IMR-90 (cell line): Measurements from ENCODE around the gene BNIP5. TPM values are rescaled to one million over a fixed set of nuclear protein-coding genes. Genes with fewer than 3 reads are reported as not detected.

ENCODE experiments used
- ATAC-seq: fragments of 200-7000 bp; cut with Tn5 transposase; 2 replicates; pipeline ENCODE4 v1.9.1; 2020; ENCODE audit warnings: low read depth, mild to moderate bottlenecking, moderate library complexity
- BruUV-seq: library from RNA; stranded (reverse); fragments of 400-500 nt; replicated peaks from 2 replicates; lab custom pipeline; 2021; lab: Mats Ljungman, UMichigan
- CTCF ChIA-PET: fragments of 300-600 bp; formaldehyde crosslinking; extraction: SDS; loops from one replicate; lab custom pipeline; 2021; ENCODE audit warnings: antibody characterized with exemption; lab: Yijun Ruan, JAX
- POLR2A ChIA-PET: fragments of 300-600 bp; sonication (Branson Sonifier 250); formaldehyde crosslinking; loops from one replicate; lab custom pipeline; 2022; ENCODE audit warnings: antibody characterized with exemption; ENCODE audit not compliant: unreplicated experiment; lab: Charles Lee
- DNase-seq: peaks from one replicate; pipeline ENCODE4 v3.0.0; 2013
- H2AFZ ChIP-seq: replicated peaks from 2 replicates; pipeline ENCODE3; 2013; ENCODE audit warnings: low read length, mild to moderate bottlenecking; ENCODE audit not compliant: poor library complexity
- H2AK5ac ChIP-seq: 2 replicates; pipeline ENCODE4 v1.6.1; 2013; ENCODE audit warnings: low read depth, low read length, inconsistent platforms
- H2AK9ac ChIP-seq: replicated peaks from 2 replicates; pipeline ENCODE3; 2013; ENCODE audit warnings: mild to moderate bottlenecking, low read depth, low read length, moderate library complexity; ENCODE audit not compliant: poor library complexity
- H2BK120ac ChIP-seq: 2 replicates; pipeline ENCODE4 v1.6.1; 2013; ENCODE audit warnings: low read depth, low read length, inconsistent platforms
- H2BK15ac ChIP-seq: 3 replicates; pipeline ENCODE4 v1.6.1; 2013; ENCODE audit warnings: low read depth, low read length, inconsistent platforms
- H2BK20ac ChIP-seq: 2 replicates; pipeline ENCODE4 v1.6.1; 2013; ENCODE audit warnings: low read depth, mild to moderate bottlenecking, inconsistent platforms, low read length, moderate library complexity
- H2BK5ac ChIP-seq: 2 replicates; pipeline ENCODE4 v1.6.1; 2013; ENCODE audit warnings: mild to moderate bottlenecking, low read depth, low read length, inconsistent platforms; ENCODE audit not compliant: poor library complexity, severe bottlenecking
- H3K14ac ChIP-seq: replicated peaks from 2 replicates; pipeline ENCODE4 v1.6.1; 2013; ENCODE audit warnings: low read depth, low read length, inconsistent platforms
- H3K18ac ChIP-seq: 2 replicates; pipeline ENCODE4 v1.6.1; 2013; ENCODE audit warnings: low read depth, low read length, control low read depth
- H3K23ac ChIP-seq: 2 replicates; pipeline ENCODE4 v1.6.1; 2013; ENCODE audit warnings: low read depth, low read length, inconsistent platforms
- H3K27ac ChIP-seq: 2 replicates; pipeline ENCODE4 v1.5.1; 2013; ENCODE audit warnings: mild to moderate bottlenecking, control low read depth, low read length; ENCODE audit not compliant: insufficient read depth
- H3K27me3 ChIP-seq: 2 replicates; pipeline ENCODE4 v1.6.1; 2013; ENCODE audit warnings: low read length; ENCODE audit not compliant: control insufficient read depth, insufficient read depth
- H3K36me3 ChIP-seq: 2 replicates; pipeline ENCODE4 v1.6.1; 2013; ENCODE audit warnings: low read length, mixed read lengths; ENCODE audit not compliant: control insufficient read depth, insufficient read depth
- H3K4ac ChIP-seq: 2 replicates; pipeline ENCODE4 v1.6.1; 2013; ENCODE audit warnings: low read depth, low read length, inconsistent platforms
- H3K4me1 ChIP-seq: 2 replicates; pipeline ENCODE4 v1.6.1; 2013; ENCODE audit warnings: low read length, mixed read lengths; ENCODE audit not compliant: control insufficient read depth, insufficient read depth
- H3K4me2 ChIP-seq: 2 replicates; pipeline ENCODE4 v1.6.1; 2013; ENCODE audit warnings: low read depth, mild to moderate bottlenecking, control low read depth, low read length, moderate library complexity
- H3K4me3 ChIP-seq: 2 replicates; pipeline ENCODE4 v1.5.1; 2013; ENCODE audit warnings: low read depth, mild to moderate bottlenecking, control low read depth, low read length, moderate library complexity; ENCODE audit not compliant: insufficient read depth
- H3K56ac ChIP-seq: 2 replicates; pipeline ENCODE4 v1.6.1; 2013; ENCODE audit warnings: low read length, inconsistent platforms; ENCODE audit not compliant: insufficient read depth; ENCODE audit errors: extremely low read depth
- H3K79me1 ChIP-seq, 2 experiments: 2 replicates each; pipeline ENCODE4 v1.6.1; 2013; ENCODE audit warnings: low read length in 2 of 2, inconsistent platforms in 1 of 2, low read depth in 1 of 2
- H3K9ac ChIP-seq: 2 replicates; pipeline ENCODE4 v1.6.1; 2013; ENCODE audit warnings: low read depth, low read length, control low read depth
- H3K9me1 ChIP-seq: 2 replicates; pipeline ENCODE4 v1.6.1; 2013; ENCODE audit warnings: low read length, inconsistent platforms; ENCODE audit not compliant: insufficient read depth
- H3K9me3 ChIP-seq: 2 replicates; pipeline ENCODE4 v1.6.1; 2013; ENCODE audit warnings: low read length; ENCODE audit not compliant: control insufficient read depth, insufficient read depth
- H4K20me1 ChIP-seq: 2 replicates; pipeline ENCODE4 v1.6.1; 2013; ENCODE audit warnings: low read length, inconsistent platforms; ENCODE audit not compliant: insufficient read depth
- H4K5ac ChIP-seq: 2 replicates; pipeline ENCODE4 v1.6.1; 2013; ENCODE audit warnings: mild to moderate bottlenecking, low read depth, low read length, control low read depth
- H4K8ac ChIP-seq, 2 experiments: 2 replicates each; pipeline ENCODE4 v1.6.1; 2013; ENCODE audit warnings: low read depth in 2 of 2, low read length in 2 of 2, control low read depth in 1 of 2, inconsistent platforms in 1 of 2
- H4K91ac ChIP-seq: 2 replicates; pipeline ENCODE4 v1.6.1; 2013; ENCODE audit warnings: low read depth, low read length, inconsistent platforms; ENCODE audit not compliant: insufficient read depth
- CEBPB ChIP-seq: IDR thresholded peaks from 2 replicates; pipeline ENCODE4 v1.6.1; 2012; ENCODE audit warnings: low read depth, low read length, improper control_type of control experiment
- CTCF ChIP-seq: conservative IDR thresholded peaks from 2 replicates; pipeline ENCODE4 v1.5.1; 2012; ENCODE audit warnings: mild to moderate bottlenecking, low read depth, low read length, improper control_type of control experiment
- MAFK ChIP-seq: IDR thresholded peaks from 2 replicates; pipeline ENCODE4 v1.6.1; 2012; ENCODE audit warnings: low read depth, low read length, improper control_type of control experiment
- MAZ ChIP-seq: IDR thresholded peaks from 2 replicates; pipeline ENCODE4 v1.6.1; 2012; ENCODE audit warnings: low read depth, mild to moderate bottlenecking, low read length, improper control_type of control experiment, moderate library complexity, borderline replicate concordance
- MXI1 ChIP-seq: IDR thresholded peaks from 2 replicates; pipeline ENCODE4 v1.6.1; 2012; ENCODE audit warnings: low read depth, mild to moderate bottlenecking, low read length, moderate library complexity, borderline replicate concordance
- NFE2L2 ChIP-seq: fragments of 150-350 bp; IDR thresholded peaks from 2 replicates; pipeline ENCODE4 v1.6.1; 2016; ENCODE audit warnings: low read depth, mild to moderate bottlenecking, low read length
- POLR2A ChIP-seq: IDR thresholded peaks from 2 replicates; pipeline ENCODE4 v1.6.1; 2012; ENCODE audit warnings: mild to moderate bottlenecking, low read depth, low read length
- RCOR1 ChIP-seq: IDR thresholded peaks from 2 replicates; pipeline ENCODE4 v1.6.1; 2012; ENCODE audit warnings: mild to moderate bottlenecking, low read length, improper control_type of control experiment; ENCODE audit not compliant: insufficient replicate concordance
- SMC3 ChIP-seq: fragments of 150-350 bp; IDR thresholded peaks from 2 replicates; pipeline ENCODE4 v1.6.1; 2016; ENCODE audit warnings: low read depth, mild to moderate bottlenecking, antibody characterized with exemption, low read length, moderate library complexity
- WGBS, 2 experiments: methylation state at CpG; one replicate each; pipeline versions ENCODE4 v1.1.5 to v1.1.7; 2013; ENCODE audit warnings: missing lambda C conversion rate in 2 of 2; ENCODE audit not compliant: insufficient read length in 1 of 2; ENCODE audit errors: extremely low coverage in 2 of 2; 5-methylcytosine and 5-hydroxymethylcytosine counted together
- dilution Hi-C: fragments of 300-500 bp; cut with HindIII; formaldehyde crosslinking; loops from one replicate; pipeline ENCODE4 v1.14.3; 2018; ENCODE audit warnings: low sequenced_read_pairs; ENCODE audit not compliant: unreplicated experiment
- in situ Hi-C: fragments of 300-500 bp; cut with MboI; formaldehyde crosslinking; loops from 3 replicates; pipeline ENCODE4 v1.14.3; 2019; ENCODE audit warnings: low sequenced_read_pairs, inconsistent platforms, mixed read lengths
- intact Hi-C: fragments of 100-400 bp; cut with micrococcal nuclease; formaldehyde crosslinking; loops from 2 replicates; pipeline ENCODE4 v1.10.0; 2022
- polyA plus RNA-seq, 3 experiments: library from polyadenylated mRNA; depleted of rRNA; stranded (reverse); fragments of >200 nt; gene quantifications; 2 replicates each; pipeline ENCODE4 v1.2.3, GENCODE V29; 2012; ENCODE audit warnings: low replicate concordance in 1 of 3
- total RNA-seq: library from RNA; depleted of rRNA; stranded (reverse); fragments of >200 nt; gene quantifications from 2 replicates; pipeline ENCODE4 v1.2.3, GENCODE V29; 2012
- TF ChIP-seq, protein P1 (sequence below): fragments of 150-350 bp; IDR thresholded peaks from 2 replicates; pipeline ENCODE4 v1.6.1; 2016; ENCODE audit warnings: low read depth, mild to moderate bottlenecking, low read length, moderate library complexity, borderline replicate concordance

BNIP5 gene
- total and polyA plus RNA-seq, 2 of the 4 experiments (the other 2 are of a cell fraction), result not detected

DNA sequence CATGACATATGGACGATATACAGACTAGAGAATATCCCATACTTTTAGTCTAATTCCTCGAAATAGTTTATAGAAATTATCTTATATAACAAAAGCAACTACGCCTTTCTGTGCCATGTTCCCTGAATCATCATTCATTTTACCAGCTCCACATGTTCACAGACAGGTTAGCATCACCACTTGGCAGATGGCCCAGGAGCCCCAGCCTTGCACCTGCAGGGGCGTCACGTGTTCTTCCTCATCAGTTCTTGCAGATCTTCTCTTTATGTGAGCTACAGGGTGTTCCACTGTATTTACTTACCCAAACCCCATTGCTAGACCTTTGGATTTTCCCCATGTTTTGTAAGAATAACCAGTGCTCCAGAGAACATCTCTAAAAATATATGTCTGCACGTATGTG lies 12.6 kb upstream of the BNIP5 start:
- CTCF ChIA-PET, result interaction anchor here (2.9 kb wide), 1 partner anchor 8 kb away, joined by 22 read pairs; no protein-coding TSS in a partner anchor
- dilution Hi-C loops, result no loop called here
- ATAC-seq, result no peak

More for the DNA sequence above, 12.6 kb upstream of the BNIP5 start:
- Histone ChIP-seq H3K4me1 (peaks cover 11% of the 10 kb centered on the region), H3K4me2 (no peak overlapping the region), H3K27ac (no peak overlapping the region), H3K23ac (no peak overlapping the region), H3K14ac (no peak overlapping the region), H3K79me1 (no peaks in the 10 kb centered on the region), H4K20me1 (peaks cover 4% of the 10 kb centered on the region; the same call in 1 of the 2 replicates), H4K5ac (no peak overlapping the region), H3K4me3 (no peak overlapping the region), H3K4ac (no peak overlapping the region), H4K91ac (no peak overlapping the region), H3K9me1 (peaks cover 3% of the 10 kb centered on the region; the same call in 1 of the 2 replicates), H4K8ac (no peak overlapping the region), H2BK20ac (no peak overlapping the region), H2AK5ac (no peak overlapping the region), H3K27me3 (peaks cover 2% of the 10 kb centered on the region; the same call in 1 of the 2 replicates), H3K36me3 (no peaks in the 10 kb centered on the region), H3K9ac (no peak overlapping the region), H2BK120ac (no peak overlapping the region), H3K18ac (no peak overlapping the region), H3K9me3 (no peaks in the 10 kb centered on the region), H2AK9ac (no peak overlapping the region), H2BK15ac (no peak overlapping the region), H2BK5ac (no peak overlapping the region), H2AFZ (no peak overlapping the region), H3K56ac (no peak overlapping the region)
- DNase-seq, result no peak
- no peak for TF ChIP-seq RCOR1
- TF ChIP-seq MAFK, result no peak
- no peak for TF ChIP-seq MXI1
- TF ChIP-seq POLR2A, result no peak
- no peak for TF ChIP-seq CTCF
- TF ChIP-seq, protein P1, sequence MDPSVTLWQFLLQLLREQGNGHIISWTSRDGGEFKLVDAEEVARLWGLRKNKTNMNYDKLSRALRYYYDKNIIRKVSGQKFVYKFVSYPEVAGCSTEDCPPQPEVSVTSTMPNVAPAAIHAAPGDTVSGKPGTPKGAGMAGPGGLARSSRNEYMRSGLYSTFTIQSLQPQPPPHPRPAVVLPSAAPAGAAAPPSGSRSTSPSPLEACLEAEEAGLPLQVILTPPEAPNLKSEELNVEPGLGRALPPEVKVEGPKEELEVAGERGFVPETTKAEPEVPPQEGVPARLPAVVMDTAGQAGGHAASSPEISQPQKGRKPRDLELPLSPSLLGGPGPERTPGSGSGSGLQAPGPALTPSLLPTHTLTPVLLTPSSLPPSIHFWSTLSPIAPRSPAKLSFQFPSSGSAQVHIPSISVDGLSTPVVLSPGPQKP, result no peak
- TF ChIP-seq CEBPB, result no peak
- TF ChIP-seq MAZ, result no peak
- TF ChIP-seq NFE2L2, result no peak
- no peak for TF ChIP-seq SMC3
- 80% methylated on average over 1 of the region's 6 CpGs; no CpG with 5 or more reads in 1 of the 2 experiments for WGBS, 2 experiments
- POLR2A ChIA-PET, result no interaction called here
- intact Hi-C loops (no loop called here), in situ Hi-C loops (no loop called here)
- BruUV-seq, result no TSS peak
